Testis (tissue), 3 donors: Measurements from ENCODE around the gene FCHSD1. TPM values are rescaled to one million over a fixed set of nuclear protein-coding genes. Genes with fewer than 3 reads are reported as not detected.

Experiments
- DNase-seq: peaks from one replicate; pipeline ENCODE4 v3.0.0-alpha.2; 2019
- H3K27ac ChIP-seq, 2 donors: fragments of 200-600 bp; sonication (generic); one replicate each; pipeline ENCODE4 v1.5.1; 2019
- H3K27me3 ChIP-seq: fragments of 200-600 bp; sonication (generic); one replicate; pipeline ENCODE4 v1.5.1; 2019
- H3K36me3 ChIP-seq: fragments of 200-600 bp; sonication (generic); one replicate; pipeline ENCODE4 v1.5.1; 2017; ENCODE audit warnings: low read depth; ENCODE audit errors: missing control alignments
- H3K4me1 ChIP-seq: fragments of 200-600 bp; sonication (generic); one replicate; pipeline ENCODE4 v1.5.1; 2019
- H3K4me3 ChIP-seq, 2 donors: fragments of 200-600 bp; sonication (generic); one replicate each; pipeline ENCODE4 v1.5.1; 2017 to 2019
- H3K9me3 ChIP-seq: fragments of 200-600 bp; sonication (generic); one replicate; pipeline ENCODE4 v1.5.1; 2017
- POLR2A ChIP-seq: fragments of 450-650 bp; IDR thresholded peaks from one replicate; pipeline ENCODE4 v1.6.1; 2017; ENCODE audit warnings: antibody characterized with exemption, mild to moderate bottlenecking, moderate library complexity
- WGBS, 2 donors: methylation state at CpG; one replicate each; pipeline ENCODE4 v1.1.5; 2018; 5-methylcytosine and 5-hydroxymethylcytosine counted together
- intact Hi-C: fragments of 100-400 bp; cut with DNase I; formaldehyde crosslinking; loops from one replicate; pipeline ENCODE4 v1.15.1; 2023; ENCODE audit warnings: low total_unique reads
- polyA plus RNA-seq: library from polyadenylated mRNA; stranded (reverse); fragments of 350-450 nt; fragmentation: Illumina TruSeq; extraction: RNeasy Lipid Tissue Mini Kit (QIAGEN cat#74804); gene quantifications from one replicate; pipeline ENCODE4 v1.2.3, GENCODE V29; 2014; ENCODE audit warnings: low read depth, low replicate concordance; ENCODE audit not compliant: insufficient read depth
- total RNA-seq, 2 donors: library from RNA; depleted of rRNA; stranded (reverse); fragments of >200 nt; gene quantifications; one replicate each; pipeline ENCODE4 v1.2.3, GENCODE V29; 2016
- TF ChIP-seq, protein P1 (sequence below), 3 experiments: fragments of 450-650 bp in 2 of 3; fragments of 200-600 bp in 1 of 3; sonication (generic) in 1 of 3; IDR thresholded peaks; one replicate each; pipeline ENCODE4 v1.5.1; 2016 to 2019; ENCODE audit warnings: antibody characterized with exemption in 3 of 3, mild to moderate bottlenecking in 2 of 3, moderate library complexity in 1 of 3

The FCHSD1 gene
- total and polyA plus RNA-seq, 3 donors from 2014 or later, result 12.9 to 21.3 (median 19.3) TPM

DNA sequence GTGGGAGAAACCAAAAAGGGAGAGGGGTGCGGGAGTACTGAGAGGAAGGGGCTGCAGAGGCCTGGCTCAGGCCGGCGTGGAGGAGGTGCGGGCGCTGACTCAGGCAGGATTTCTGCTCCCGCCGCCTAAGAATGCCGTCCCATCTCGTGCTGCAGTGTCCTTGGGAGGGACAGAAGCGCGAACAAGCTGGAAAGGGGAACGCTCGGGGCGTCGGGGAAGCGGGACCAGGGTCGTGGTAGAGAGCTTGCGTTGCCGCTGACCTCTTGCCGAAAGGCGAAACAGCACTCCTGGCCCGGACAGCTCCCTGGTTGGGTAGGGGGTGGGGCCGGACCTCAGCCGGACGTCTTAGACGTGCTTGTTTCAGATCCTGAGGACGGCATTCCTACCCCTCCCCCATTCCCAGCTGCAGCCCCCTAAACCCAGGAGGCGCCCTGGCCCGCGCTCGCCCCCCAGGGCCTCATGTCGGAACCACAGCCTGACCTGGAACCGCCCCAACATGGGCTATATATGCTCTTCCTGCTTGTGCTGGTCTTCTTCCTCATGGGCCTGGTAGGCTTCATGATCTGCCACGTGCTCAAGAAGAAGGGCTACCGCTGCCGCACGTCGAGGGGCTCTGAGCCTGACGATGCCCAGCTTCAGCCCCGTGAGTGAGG lies 13.3 kb downstream of the FCHSD1 start:
- Histone ChIP-seq H3K36me3 (no peaks in the 10 kb centered on the region), H3K4me1 (peaks cover 10% of the 10 kb centered on the region), H3K9me3 (no peaks in the 10 kb centered on the region), H3K27ac (peak overlapping the region in 1 of 2 donors; percentile 6), H3K4me3 (peak overlapping the region; percentile 81 to 93), H3K27me3 (no peaks in the 10 kb centered on the region)
- intact Hi-C loops, result no loop called here
- no peak for TF ChIP-seq POLR2A
- TF ChIP-seq, protein P1, sequence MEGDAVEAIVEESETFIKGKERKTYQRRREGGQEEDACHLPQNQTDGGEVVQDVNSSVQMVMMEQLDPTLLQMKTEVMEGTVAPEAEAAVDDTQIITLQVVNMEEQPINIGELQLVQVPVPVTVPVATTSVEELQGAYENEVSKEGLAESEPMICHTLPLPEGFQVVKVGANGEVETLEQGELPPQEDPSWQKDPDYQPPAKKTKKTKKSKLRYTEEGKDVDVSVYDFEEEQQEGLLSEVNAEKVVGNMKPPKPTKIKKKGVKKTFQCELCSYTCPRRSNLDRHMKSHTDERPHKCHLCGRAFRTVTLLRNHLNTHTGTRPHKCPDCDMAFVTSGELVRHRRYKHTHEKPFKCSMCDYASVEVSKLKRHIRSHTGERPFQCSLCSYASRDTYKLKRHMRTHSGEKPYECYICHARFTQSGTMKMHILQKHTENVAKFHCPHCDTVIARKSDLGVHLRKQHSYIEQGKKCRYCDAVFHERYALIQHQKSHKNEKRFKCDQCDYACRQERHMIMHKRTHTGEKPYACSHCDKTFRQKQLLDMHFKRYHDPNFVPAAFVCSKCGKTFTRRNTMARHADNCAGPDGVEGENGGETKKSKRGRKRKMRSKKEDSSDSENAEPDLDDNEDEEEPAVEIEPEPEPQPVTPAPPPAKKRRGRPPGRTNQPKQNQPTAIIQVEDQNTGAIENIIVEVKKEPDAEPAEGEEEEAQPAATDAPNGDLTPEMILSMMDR (IDR thresholded peaks at IDR 0.05), result peak in 1 of 3 experiments; percentile 30
- WGBS, 2 donors, result 3 to 4% methylated on average over 14 to 39 of the region's 40 CpGs
- DNase-seq, result peak; percentile 62

DNA sequence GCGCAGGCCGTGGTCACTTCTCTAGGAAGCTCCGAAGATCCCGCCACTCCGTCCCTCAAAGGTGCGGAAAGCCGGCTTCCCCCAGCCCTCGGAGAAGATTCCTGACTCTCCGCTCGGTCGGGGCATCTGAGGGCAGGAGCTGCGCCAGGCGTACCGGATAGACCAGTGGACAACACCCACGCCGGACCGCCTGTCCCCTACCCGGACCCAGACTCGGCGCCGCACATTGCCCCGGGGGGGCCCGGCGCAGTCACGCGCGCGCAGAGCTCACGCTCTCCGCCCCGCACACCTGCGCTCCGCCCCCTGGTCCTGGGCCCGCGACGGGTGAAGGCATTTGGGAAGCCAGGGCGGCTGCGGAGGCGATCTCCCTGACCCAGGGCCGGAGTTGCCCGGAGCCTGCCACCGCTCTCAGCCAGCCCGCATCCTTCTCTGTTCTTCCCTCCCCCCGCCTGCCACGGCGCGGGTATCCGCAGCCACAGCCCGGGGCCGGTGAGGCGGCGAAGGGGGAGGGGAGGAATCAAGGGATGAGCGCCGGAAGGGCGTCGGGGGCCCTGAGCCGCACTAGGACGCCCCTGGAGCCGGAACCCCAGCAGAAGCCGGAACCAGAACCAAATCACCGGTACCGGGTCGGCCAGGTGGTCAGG lies 14.0 kb downstream of the FCHSD1 start:
- WGBS, 2 donors, result 0 to 1% methylated on average over 24 to 52 of the region's 63 CpGs
- TF ChIP-seq POLR2A, result no peak
- intact Hi-C loops, result no loop called here
- H3K4me1 ChIP-seq, result peaks cover 10% of the 10 kb centered on the region
- H3K9me3 ChIP-seq, result no peaks in the 10 kb centered on the region
- H3K27me3 ChIP-seq, result no peaks in the 10 kb centered on the region
- DNase-seq, result no peak
- H3K27ac ChIP-seq, result peak overlapping the region in 1 of 2 donors; percentile 6
- H3K4me3 ChIP-seq, result peak overlapping the region; percentile 81 to 93
- H3K36me3 ChIP-seq, result no peaks in the 10 kb centered on the region

DNA sequence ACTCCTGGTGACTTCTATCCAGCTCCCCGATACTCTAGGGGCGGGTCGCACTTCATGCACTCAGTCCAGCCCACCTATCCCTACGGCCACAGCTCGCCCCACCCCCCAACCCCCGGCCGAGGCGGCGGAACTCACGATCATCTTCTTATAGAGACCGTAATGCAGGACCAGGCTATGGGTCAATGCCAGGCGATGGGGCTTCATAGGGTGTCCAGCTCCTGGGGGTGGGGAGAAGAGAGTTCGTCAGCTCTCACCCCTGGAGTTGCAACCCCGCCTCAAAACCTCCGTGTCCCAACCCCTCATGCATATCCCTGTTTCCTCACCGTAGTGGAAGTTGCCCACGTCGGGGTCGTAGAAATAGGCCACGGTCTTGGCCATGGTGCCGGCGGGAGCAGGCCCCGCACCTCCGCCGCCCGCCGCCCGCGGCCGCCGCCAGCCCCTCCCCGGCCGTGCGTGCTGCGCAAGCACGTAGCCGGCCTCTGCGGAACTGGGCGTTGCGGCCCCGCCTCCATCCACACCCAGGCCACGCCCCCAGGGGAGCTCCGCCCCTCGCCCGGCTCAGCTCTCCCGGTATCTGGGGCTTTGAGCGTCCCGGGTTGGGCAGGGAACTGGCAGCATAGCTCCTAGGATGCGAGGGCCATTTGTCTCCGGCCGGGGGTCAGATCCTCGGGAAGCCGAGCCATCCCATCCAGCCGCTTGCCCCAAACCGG lies 14.7 kb downstream of the FCHSD1 start, which contains the start of the genes HDAC3 and RELL2:
HDAC3 (minus strand) TSS at position 437 of the 710 bp plus-strand sequence; CDS start at position 378, 59 bp downstream.
RELL2 (plus strand) TSS at position 585 of the 710 bp plus-strand sequence. CDS start 1,229 bp downstream, outside the sequence.
- WGBS, 2 donors, result 0 to 1% methylated on average over 18 to 54 of the region's 55 CpGs
- TF ChIP-seq, protein P1 (IDR thresholded peaks at IDR 0.05), result no peak
- peak; percentile 84 for TF ChIP-seq POLR2A
- intact Hi-C loops, result no loop called here
- Histone ChIP-seq H3K27me3 (no peaks in the 10 kb centered on the region), H3K4me1 (peaks cover 10% of the 10 kb centered on the region), H3K4me3 (peak within 1 kb of the TSS; percentile 81 to 93), H3K9me3 (no peaks in the 10 kb centered on the region), H3K27ac (peak within 1 kb of the TSS; percentile 17 to 64), H3K36me3 (no peaks in the 10 kb centered on the region)
- peak; percentile 96 for DNase-seq

DNA sequence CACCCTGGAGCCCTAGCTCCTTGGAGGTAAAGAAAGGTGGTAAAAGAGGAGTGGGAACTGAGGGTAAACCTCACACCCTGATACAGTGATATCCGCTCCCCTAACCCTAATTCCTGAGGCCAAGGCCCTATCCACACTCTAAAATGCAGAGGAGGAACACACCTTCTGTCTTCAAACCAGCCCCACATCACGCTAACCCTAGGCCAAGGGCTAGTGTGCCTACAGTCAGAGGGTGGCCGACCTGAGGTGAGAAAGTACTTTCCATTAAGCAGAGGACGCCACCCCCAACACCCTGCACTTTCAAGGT lies 15.2 kb downstream of the FCHSD1 start:
- TF ChIP-seq POLR2A, result no peak
- TF ChIP-seq, protein P1 (IDR thresholded peaks at IDR 0.05), result no peak
- Histone ChIP-seq H3K36me3 (no peaks in the 10 kb centered on the region), H3K9me3 (no peaks in the 10 kb centered on the region), H3K4me3 (peak overlapping the region; percentile 81 to 93), H3K27me3 (no peaks in the 10 kb centered on the region), H3K4me1 (peaks cover 10% of the 10 kb centered on the region), H3K27ac (peak overlapping the region; percentile 17 to 64)
- no peak for DNase-seq
- 1 to 5% methylated on average over 4 of the region's 4 CpGs for WGBS, 2 donors
- intact Hi-C loops, result no loop called here

DNA sequence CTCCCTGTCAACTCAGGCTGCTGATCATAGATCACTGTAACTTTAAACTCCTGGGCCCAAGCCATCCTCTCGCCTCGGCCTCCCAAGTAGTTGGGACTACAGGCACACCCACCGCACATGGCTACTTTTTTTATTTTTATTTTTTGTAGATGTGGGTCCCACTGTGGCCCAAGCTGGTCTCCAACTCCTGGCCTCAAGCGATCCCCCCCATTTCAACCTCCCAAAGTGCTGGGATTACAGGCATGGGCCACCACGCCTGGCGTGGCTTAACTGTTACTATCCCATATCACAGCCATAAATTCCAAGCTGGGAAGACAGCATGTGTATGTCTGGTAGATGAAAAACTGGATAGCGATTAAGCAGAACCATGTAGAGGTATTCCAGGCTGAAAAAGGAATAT lies 15.6 kb downstream of the FCHSD1 start:
- intact Hi-C loops, result no loop called here
- Histone ChIP-seq H3K4me3 (peak overlapping the region in 1 of 2 donors; percentile 93), H3K4me1 (peaks cover 10% of the 10 kb centered on the region), H3K9me3 (no peaks in the 10 kb centered on the region), H3K36me3 (no peaks in the 10 kb centered on the region), H3K27ac (no peak overlapping the region), H3K27me3 (no peaks in the 10 kb centered on the region)
- TF ChIP-seq POLR2A, result no peak
- TF ChIP-seq, protein P1 (IDR thresholded peaks at IDR 0.05), result no peak
- 32 to 56% methylated on average over 7 of the region's 7 CpGs for WGBS, 2 donors
- no peak for DNase-seq
